ENCODE results near the gene INIP. TPM values are rescaled to one million over a fixed set of nuclear protein-coding genes. Genes with fewer than 3 reads are reported as not detected.
A peak's percentile ranks its signal among the peaks of the same experiment; 100 is the strongest.

Gene INIP
- total RNA-seq, 1 experiment from 2014 or later, result 16.0 TPM

- TF ChIP-seq ATF1 (CRISPR knock-in tag; IDR thresholded peaks at IDR 0.05) (no peak), ZNF416 (CRISPR knock-in tag; IDR thresholded peaks at IDR 0.05) (no peak), CTCF (IDR thresholded peaks at IDR 0.05) (no peak), MAX (CRISPR knock-in tag; IDR thresholded peaks at IDR 0.05) (peak; percentile 75), ZNF396 (CRISPR knock-in tag; IDR thresholded peaks at IDR 0.05; ENCODE audit: borderline replicate concordance) (no peak), KAT7 (CRISPR knock-in tag; IDR thresholded peaks at IDR 0.05; ENCODE audit: borderline replicate concordance) (no peak), SMAD3 (CRISPR knock-in tag; IDR thresholded peaks at IDR 0.05; ENCODE audit: borderline replicate concordance) (no peak), NR2C2 (CRISPR knock-in tag; IDR thresholded peaks at IDR 0.05) (no peak), ZNF532 (CRISPR knock-in tag; IDR thresholded peaks at IDR 0.05; ENCODE audit: borderline replicate concordance) (no peak), HMGXB4 (CRISPR knock-in tag; IDR thresholded peaks at IDR 0.05) (no peak), TCF7 (CRISPR knock-in tag; IDR thresholded peaks at IDR 0.05; ENCODE audit: low read depth) (no peak), E2F4 (CRISPR knock-in tag; IDR thresholded peaks at IDR 0.05; ENCODE audit: borderline replicate concordance, low read depth) (no peak), CREB1 (CRISPR knock-in tag; IDR thresholded peaks at IDR 0.05) (peak; percentile 47; the same call in 1 of the 2 replicates), ZNF138 (CRISPR knock-in tag; conservative IDR thresholded peaks at IDR 0.05) (no peak), RORB (CRISPR knock-in tag; IDR thresholded peaks at IDR 0.05) (no peak), ZNF425 (CRISPR knock-in tag; conservative IDR thresholded peaks at IDR 0.05) (no peak), FOXP4 (CRISPR knock-in tag; IDR thresholded peaks at IDR 0.05) (peak; percentile 54; the same call in 1 of the 2 replicates), OVOL2 (CRISPR knock-in tag; IDR thresholded peaks at IDR 0.05; ENCODE audit: borderline replicate concordance) (no peak), ZNF219 (CRISPR knock-in tag; IDR thresholded peaks at IDR 0.05; ENCODE audit: borderline replicate concordance) (no peak), ZNF671 (CRISPR knock-in tag; IDR thresholded peaks at IDR 0.05) (no peak), NFE2L1 (CRISPR knock-in tag; IDR thresholded peaks at IDR 0.05) (no peak), SOX15 (CRISPR knock-in tag; IDR thresholded peaks at IDR 0.05) (no peak), GABPB1 (CRISPR knock-in tag; IDR thresholded peaks at IDR 0.05) (0 out of 2 replicates have a peak, but pooled peaks have one; percentile 43)
Observed at GRCh38 chr9:112750016-112750763, 32.3 kb upstream of the INIP start, which contains the start of gene SNX30 (continued).
